Stimulated activated CD4-positive, alpha-beta T cell treated with anti-CD3 and anti-CD28 coated beads, Interleukin-1b, Interleukin-23, amount 100 ng/mL, for 4 hours (primary cell): ENCODE results near the gene TP53BP2.
"Not testable (repeated sequence)": the region's sequence is repeated elsewhere in the genome, so short reads cannot be mapped to it uniquely, and the experiment has no call there.

Experiments used
- DNase-seq, 2 donors: peaks; one replicate each; pipeline ENCODE4 v3.0.0-alpha.2; 2020; ENCODE audit warnings: low read depth in 2 of 2

TP53BP2 gene

GRCh38 chr1:223828162-223828848 lies 17.4 kb downstream of the TP53BP2 start:
- no peak for DNase-seq

GRCh38 chr1:223827193-223827663 lies 18.5 kb downstream of the TP53BP2 start:
- no peak for DNase-seq

GRCh38 chr1:223825767-223826748 lies 19.7 kb downstream of the TP53BP2 start:
- DNase-seq: no peak

GRCh38 chr1:223824712-223825111 lies 21.0 kb downstream of the TP53BP2 start:
- DNase-seq: no peak

- no peak for DNase-seq
Measured at GRCh38 chr1:223824287-223824686, 21.5 kb downstream of the TP53BP2 start.

GRCh38 chr1:223820971-223821370 lies 24.8 kb downstream of the TP53BP2 start:
- DNase-seq: no peak

- DNase-seq: no peak
Measured at GRCh38 chr1:223820515-223820858, 25.3 kb downstream of the TP53BP2 start.

- DNase-seq: no peak
Measured at GRCh38 chr1:223819730-223820514, 25.8 kb downstream of the TP53BP2 start.

GRCh38 chr1:223817265-223817664 lies 28.5 kb downstream of the TP53BP2 start:
- DNase-seq: not testable (repeated sequence)

GRCh38 chr1:223815865-223816264 lies 29.9 kb downstream of the TP53BP2 start:
- DNase-seq: no peak

- DNase-seq: no peak
Measured at GRCh38 chr1:223815020-223815853, 30.5 kb downstream of the TP53BP2 start.

GRCh38 chr1:223813645-223814044 lies 32.1 kb downstream of the TP53BP2 start:
- no peak for DNase-seq

GRCh38 chr1:223811634-223812101 lies 34.1 kb downstream of the TP53BP2 start:
- no peak for DNase-seq

- no peak for DNase-seq
Measured at GRCh38 chr1:223810586-223810985, 35.2 kb downstream of the TP53BP2 start.

GRCh38 chr1:223809905-223810304 lies 35.8 kb downstream of the TP53BP2 start:
- DNase-seq: not testable (repeated sequence)

GRCh38 chr1:223803211-223803610 lies 42.5 kb downstream of the TP53BP2 start:
- no peak for DNase-seq

- no peak for DNase-seq
Measured at GRCh38 chr1:223802602-223803001, 43.1 kb downstream of the TP53BP2 start.

GRCh38 chr1:223802032-223802431 lies 43.7 kb downstream of the TP53BP2 start:
- DNase-seq: no peak

- no peak for DNase-seq
Measured at GRCh38 chr1:223796210-223796609, 49.5 kb downstream of the TP53BP2 start.

- DNase-seq: no peak
Measured at GRCh38 chr1:223794136-223794880, 51.4 kb downstream of the TP53BP2 start.
